DND-41 (cell line): ENCODE data around the gene ULBP2.
"Not testable (repeated sequence)": the region's sequence is repeated elsewhere in the genome, so short reads cannot be mapped to it uniquely, and the experiment has no call there.

Experiments
- ATAC-seq: fragments of 200-7000 bp; cut with Tn5 transposase; 3 replicates; pipeline ENCODE4 v1.9.1; 2021; ENCODE audit warnings: low read depth; ENCODE audit not compliant: insufficient read depth
- DNase-seq: peaks from one replicate; pipeline ENCODE4 v3.0.0-alpha.2; 2020
- H2AFZ ChIP-seq: 2 replicates; pipeline ENCODE4 v1.6.0; 2012; ENCODE audit warnings: low read depth, low read length
- H3K27ac ChIP-seq: 2 replicates; pipeline ENCODE4 v1.5.1; 2012; ENCODE audit warnings: low read length, inconsistent platforms
- H3K27me3 ChIP-seq: fragments of 200-600 bp; sonication (generic); 2 replicates; pipeline ENCODE4 v1.6.0; 2012; ENCODE audit warnings: low read length, mild to moderate bottlenecking, inconsistent platforms; ENCODE audit not compliant: insufficient read depth, poor library complexity
- H3K36me3 ChIP-seq: 2 replicates; pipeline ENCODE4 v1.5.1; 2012; ENCODE audit warnings: low read length, inconsistent platforms; ENCODE audit not compliant: insufficient read depth
- H3K4me1 ChIP-seq: 2 replicates; pipeline ENCODE4 v1.5.1; 2012; ENCODE audit warnings: mild to moderate bottlenecking, low read length; ENCODE audit not compliant: insufficient read depth
- H3K4me2 ChIP-seq: 2 replicates; pipeline ENCODE4 v1.6.0; 2012; ENCODE audit warnings: mild to moderate bottlenecking, moderate library complexity, low read length, inconsistent platforms; ENCODE audit not compliant: insufficient read depth
- H3K4me3 ChIP-seq, 2 experiments: fragments of 200-600 bp in 1 of 2; shearing (Covaris generic) in 1 of 2; 2 replicates each; pipeline ENCODE4 v1.5.1; 2012 to 2016; ENCODE audit warnings: inconsistent platforms in 2 of 2, low read length in 2 of 2, mild to moderate bottlenecking in 2 of 2, low read depth in 1 of 2, moderate library complexity in 1 of 2
- H3K79me2 ChIP-seq: 2 replicates; pipeline ENCODE4 v1.6.0; 2012; ENCODE audit warnings: low read length, inconsistent platforms; ENCODE audit not compliant: insufficient read depth
- H3K9ac ChIP-seq: 2 replicates; pipeline ENCODE4 v1.6.0; 2012; ENCODE audit warnings: low read depth, mild to moderate bottlenecking, inconsistent platforms, low read length, moderate library complexity
- H3K9me3 ChIP-seq: 2 replicates; pipeline ENCODE4 v1.5.1; 2012; ENCODE audit warnings: low read length, moderate library complexity, mild to moderate bottlenecking, inconsistent platforms; ENCODE audit not compliant: insufficient read depth, severe bottlenecking
- H4K20me1 ChIP-seq: 2 replicates; pipeline ENCODE4 v1.6.0; 2012; ENCODE audit warnings: low read length; ENCODE audit not compliant: insufficient read depth
- CTCF ChIP-seq: IDR thresholded peaks from 2 replicates; pipeline ENCODE4 v1.5.1; 2012; ENCODE audit warnings: borderline replicate concordance, low read length, moderate library complexity, mild to moderate bottlenecking; ENCODE audit not compliant: poor library complexity, severe bottlenecking; ENCODE audit errors: extremely low read depth
- EZH2 ChIP-seq: IDR thresholded peaks from 3 replicates; pipeline ENCODE4 v1.6.1; 2012; ENCODE audit warnings: borderline replicate concordance, low read depth, mild to moderate bottlenecking, moderate library complexity, low read length, inconsistent platforms; ENCODE audit not compliant: severe bottlenecking

ULBP2 gene

GRCh38 chr6:149969635-149970034 is 27.8 kb downstream of the ULBP2 start:
- no peak overlapping the region for H2AFZ ChIP-seq
- H3K9ac ChIP-seq, result no peak overlapping the region
- no peak overlapping the region for H3K4me2 ChIP-seq
- H3K4me1 ChIP-seq, result peaks cover under 1% of the 10 kb centered on the region; the same call in 1 of the 2 replicates
- no peaks in the 10 kb centered on the region for H3K36me3 ChIP-seq
- TF ChIP-seq EZH2 (no peak), CTCF (no peak)
- no peak for DNase-seq
- no peak overlapping the region for H3K4me3 ChIP-seq
- no peaks in the 10 kb centered on the region for H4K20me1 ChIP-seq
- H3K27ac ChIP-seq, result no peak overlapping the region
- no peaks in the 10 kb centered on the region for H3K27me3 ChIP-seq
- H3K79me2 ChIP-seq, result no peaks in the 10 kb centered on the region
- H3K9me3 ChIP-seq, result peaks cover 2% of the 10 kb centered on the region
- no peak for ATAC-seq

- ATAC-seq, result peak; percentile 62
- H3K4me3 ChIP-seq, H3K9me3 ChIP-seq, H3K79me2 ChIP-seq, H3K4me2 ChIP-seq, H2AFZ ChIP-seq, H3K9ac ChIP-seq, DNase-seq, H3K27ac ChIP-seq, H4K20me1 ChIP-seq, H3K27me3 ChIP-seq, H3K36me3 ChIP-seq, H3K4me1 ChIP-seq: not testable (repeated sequence)
Observed at GRCh38 chr6:149974394-149974793, 32.6 kb downstream of the ULBP2 start.

- DNase-seq, result no peak
- Histone ChIP-seq H3K27ac (no peak overlapping the region), H3K4me2 (no peak overlapping the region), H3K9me3 (no peaks in the 10 kb centered on the region), H3K4me1 (no peaks in the 10 kb centered on the region), H3K4me3 (no peak overlapping the region), H3K9ac (no peak overlapping the region), H4K20me1 (no peaks in the 10 kb centered on the region), H3K27me3 (peaks cover 3% of the 10 kb centered on the region), H3K36me3 (no peaks in the 10 kb centered on the region), H3K79me2 (no peaks in the 10 kb centered on the region), H2AFZ (no peak overlapping the region)
- TF ChIP-seq CTCF (no peak), EZH2 (no peak)
- ATAC-seq, result peak; percentile 37; the same call in 1 of the 3 replicates
Observed at GRCh38 chr6:149974825-149975224, 33.0 kb downstream of the ULBP2 start.

DNA sequence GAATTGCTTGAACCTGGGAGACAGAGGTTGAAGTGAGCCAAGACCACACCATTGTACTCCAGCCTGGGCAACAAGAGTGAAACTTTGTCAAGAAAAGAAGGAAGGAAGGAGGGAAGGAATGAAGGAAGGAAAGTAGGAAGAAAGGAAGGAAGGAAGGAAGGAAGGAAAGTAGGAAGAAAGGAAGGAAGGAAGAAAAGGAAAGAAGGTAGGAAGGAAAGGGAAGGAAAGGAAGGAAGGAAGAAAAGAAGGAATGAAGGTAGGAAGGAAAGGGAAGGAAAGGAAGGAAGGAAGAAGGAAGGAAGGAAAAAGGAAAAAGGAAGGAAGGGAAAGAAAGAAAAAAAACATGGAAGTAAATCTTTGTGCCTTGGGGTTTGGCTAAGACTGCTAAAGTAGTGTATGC is 33.6 kb downstream of the ULBP2 start:
- Histone ChIP-seq H3K27me3 (peaks cover 3% of the 10 kb centered on the region), H3K79me2 (no peaks in the 10 kb centered on the region)
- no peak for ATAC-seq

More for the DNA sequence above, 33.6 kb downstream of the ULBP2 start:
- Histone ChIP-seq H3K36me3 (no peaks in the 10 kb centered on the region), H3K9ac (no peak overlapping the region), H4K20me1 (no peaks in the 10 kb centered on the region), H2AFZ (no peak overlapping the region), H3K9me3 (no peaks in the 10 kb centered on the region), H3K4me1 (no peaks in the 10 kb centered on the region), H3K4me2 (no peak overlapping the region), H3K4me3 (no peak overlapping the region), H3K27ac (no peak overlapping the region)
- TF ChIP-seq CTCF, result no peak
- no peak for TF ChIP-seq EZH2
- DNase-seq, result no peak
